C4-2B (cell line): ENCODE measurements around the gene RNU6-7.

Experiments used
- H3K27ac ChIP-seq: fragments of 450-650 bp; 2 replicates; pipeline ENCODE4 v1.5.1; 2017
- ZFX ChIP-seq: fragments of 450-650 bp; IDR thresholded peaks from 2 replicates; pipeline ENCODE4 v1.6.1; 2017
- TF ChIP-seq, protein P1 (sequence below): fragments of 450-650 bp; conservative IDR thresholded peaks from 2 replicates; pipeline ENCODE4 v1.5.1; 2017; ENCODE audit warnings: mild to moderate bottlenecking

The RNU6-7 gene

GRCh38 chr14:32201816-32202490 lies at the start of gene RNU6-7:
Gene RNU6-7, plus strand, starts transcription at chr14:32202045.
- H3K27ac ChIP-seq, result peak within 1 kb of the TSS; percentile 88
- peak; percentile 8; the same call in 1 of the 2 replicates for TF ChIP-seq ZFX
- TF ChIP-seq, protein P1, sequence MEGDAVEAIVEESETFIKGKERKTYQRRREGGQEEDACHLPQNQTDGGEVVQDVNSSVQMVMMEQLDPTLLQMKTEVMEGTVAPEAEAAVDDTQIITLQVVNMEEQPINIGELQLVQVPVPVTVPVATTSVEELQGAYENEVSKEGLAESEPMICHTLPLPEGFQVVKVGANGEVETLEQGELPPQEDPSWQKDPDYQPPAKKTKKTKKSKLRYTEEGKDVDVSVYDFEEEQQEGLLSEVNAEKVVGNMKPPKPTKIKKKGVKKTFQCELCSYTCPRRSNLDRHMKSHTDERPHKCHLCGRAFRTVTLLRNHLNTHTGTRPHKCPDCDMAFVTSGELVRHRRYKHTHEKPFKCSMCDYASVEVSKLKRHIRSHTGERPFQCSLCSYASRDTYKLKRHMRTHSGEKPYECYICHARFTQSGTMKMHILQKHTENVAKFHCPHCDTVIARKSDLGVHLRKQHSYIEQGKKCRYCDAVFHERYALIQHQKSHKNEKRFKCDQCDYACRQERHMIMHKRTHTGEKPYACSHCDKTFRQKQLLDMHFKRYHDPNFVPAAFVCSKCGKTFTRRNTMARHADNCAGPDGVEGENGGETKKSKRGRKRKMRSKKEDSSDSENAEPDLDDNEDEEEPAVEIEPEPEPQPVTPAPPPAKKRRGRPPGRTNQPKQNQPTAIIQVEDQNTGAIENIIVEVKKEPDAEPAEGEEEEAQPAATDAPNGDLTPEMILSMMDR, result no peak

GRCh38 chr14:32166029-32166428 lies 35.8 kb upstream of the RNU6-7 start:
- no peak overlapping the region for H3K27ac ChIP-seq
- TF ChIP-seq ZFX, result no peak
- TF ChIP-seq, protein P1, result no peak

- no peak overlapping the region for H3K27ac ChIP-seq
- TF ChIP-seq, protein P1, result no peak
- no peak for TF ChIP-seq ZFX
Measured at GRCh38 chr14:32166924-32167323, 34.9 kb upstream of the RNU6-7 start.

DNA sequence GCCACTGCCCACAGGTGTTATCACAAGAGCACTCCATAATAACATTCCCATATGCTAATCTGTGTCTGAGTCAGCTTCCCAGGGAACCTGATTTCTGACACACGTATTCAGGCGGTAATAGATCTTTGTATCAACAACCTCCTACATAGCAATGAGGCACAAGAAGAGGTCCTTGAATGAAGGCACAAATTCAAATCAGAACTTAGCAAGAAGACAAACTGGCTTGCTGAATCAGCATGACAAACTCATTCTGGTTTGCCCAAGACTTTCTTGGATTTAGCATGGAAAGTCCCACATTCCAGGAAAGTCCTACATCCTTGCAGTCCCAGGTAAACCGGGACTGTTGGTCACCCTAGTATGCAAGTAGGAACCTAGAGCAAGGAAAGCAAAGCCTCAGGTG lies 33.9 kb upstream of the RNU6-7 start:
- no peak for TF ChIP-seq ZFX
- TF ChIP-seq, protein P1, result no peak
- H3K27ac ChIP-seq, result no peak overlapping the region

DNA sequence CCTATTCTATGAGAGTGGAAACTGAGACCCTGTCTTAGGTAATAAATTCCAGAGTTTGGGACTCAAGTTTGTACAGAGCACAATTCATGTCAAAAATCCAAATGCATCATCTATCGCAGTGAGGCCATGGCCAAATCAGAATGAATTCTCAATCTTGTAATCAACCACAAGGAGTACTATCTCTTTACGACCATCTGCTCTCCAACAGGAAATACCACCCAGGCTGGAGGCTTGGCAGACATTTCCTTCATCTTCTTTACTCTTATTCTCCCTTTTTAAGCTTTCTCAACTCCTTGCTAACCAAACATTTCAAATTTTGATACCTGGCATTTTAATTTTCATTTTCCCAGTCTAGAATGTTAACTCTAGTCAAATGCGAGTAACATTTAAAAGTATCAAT lies 32.7 kb upstream of the RNU6-7 start:
- TF ChIP-seq, protein P1, result no peak
- no peak for TF ChIP-seq ZFX
- no peak overlapping the region for H3K27ac ChIP-seq

GRCh38 chr14:32171469-32171868 lies 30.4 kb upstream of the RNU6-7 start:
- TF ChIP-seq, protein P1, result no peak
- TF ChIP-seq ZFX, result no peak
- no peak overlapping the region for H3K27ac ChIP-seq

DNA sequence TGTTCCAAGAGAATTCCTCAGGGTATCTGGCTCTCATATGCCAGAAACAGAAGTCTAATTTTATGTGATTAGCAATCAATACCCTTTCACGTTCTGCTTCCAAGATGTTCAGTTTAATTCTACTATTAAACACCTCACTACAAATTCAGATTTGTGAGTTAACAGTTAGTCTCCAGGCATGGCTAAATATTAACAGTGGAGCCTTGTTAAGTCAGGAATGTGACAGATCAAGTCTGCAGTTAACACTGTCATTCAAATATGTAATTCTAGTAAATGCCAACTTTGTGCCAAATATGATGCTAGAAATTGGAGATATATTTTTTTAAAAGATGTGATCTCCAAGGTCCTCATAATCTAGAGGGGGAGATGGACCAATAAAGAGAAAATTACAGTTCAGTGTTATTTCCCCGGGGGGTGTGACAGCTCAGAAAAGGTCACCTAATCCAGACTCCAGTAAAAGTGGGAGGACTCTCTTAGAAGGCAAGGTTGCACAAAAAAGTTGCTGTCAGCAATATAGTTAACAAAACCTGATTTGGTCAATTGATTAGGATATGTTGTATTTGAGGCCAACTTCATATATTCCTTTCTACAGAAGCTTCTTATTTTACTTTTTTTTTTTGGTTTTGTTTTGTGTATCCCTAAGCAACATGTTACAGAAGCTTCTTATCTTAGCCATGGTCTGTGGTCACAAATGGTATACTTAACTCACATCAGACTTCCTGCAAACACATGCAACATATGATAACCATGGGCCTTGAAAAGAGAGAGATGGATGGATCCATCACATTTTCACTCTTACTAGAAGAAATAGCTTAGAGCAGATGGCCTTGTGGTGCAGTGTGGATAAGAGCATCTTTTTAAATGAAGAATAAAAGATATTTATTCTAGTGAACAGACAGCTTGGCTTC lies 18.4 kb upstream of the RNU6-7 start:
- TF ChIP-seq ZFX, result no peak
- TF ChIP-seq, protein P1, result no peak
- H3K27ac ChIP-seq, result no peak overlapping the region
